PC-3 (cell line): Measurements from ENCODE around the gene CDC7.

Experiments used
- CTCF ChIP-seq: fragments of 300-600 bp; sonication (generic); conservative IDR thresholded peaks from 2 replicates; pipeline ENCODE4 v1.5.1; 2017; ENCODE audit warnings: antibody characterized with exemption, low read depth, mild to moderate bottlenecking, low read length
- EZH2 ChIP-seq: fragments of 300-600 bp; sonication (generic); IDR thresholded peaks from one replicate; pipeline ENCODE4 v1.6.1; 2017; ENCODE audit warnings: antibody characterized with exemption, mild to moderate bottlenecking, low read length; ENCODE audit not compliant: unreplicated experiment

- TF ChIP-seq CTCF (no peak), EZH2 (no peak)
Observed at GRCh38 chr1:91557826-91558225, 57.2 kb downstream of the CDC7 start.
